ENCODE measurements around the gene STEAP1B.

DNA sequence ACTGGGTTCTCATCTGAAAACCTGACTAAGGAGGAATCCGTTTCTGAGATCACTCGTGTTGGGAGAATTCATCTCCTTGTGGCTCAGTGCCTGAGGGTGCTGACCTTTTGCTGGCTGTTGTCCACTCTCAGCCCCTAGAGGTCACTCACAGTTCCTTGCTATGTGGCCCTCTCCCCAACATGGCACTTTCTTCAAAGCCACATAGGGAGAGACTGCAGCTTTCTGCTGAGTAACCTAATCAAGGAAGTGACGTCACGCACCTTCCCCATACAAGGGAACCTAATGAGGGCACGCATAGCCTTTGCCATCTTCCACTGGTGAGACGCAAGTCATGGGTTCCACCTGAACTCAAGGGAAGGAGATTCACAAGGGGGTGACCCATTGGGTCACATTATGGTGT lies 23.2 kb downstream of the STEAP1B start:
- TF ChIP-seq, protein P1, sequence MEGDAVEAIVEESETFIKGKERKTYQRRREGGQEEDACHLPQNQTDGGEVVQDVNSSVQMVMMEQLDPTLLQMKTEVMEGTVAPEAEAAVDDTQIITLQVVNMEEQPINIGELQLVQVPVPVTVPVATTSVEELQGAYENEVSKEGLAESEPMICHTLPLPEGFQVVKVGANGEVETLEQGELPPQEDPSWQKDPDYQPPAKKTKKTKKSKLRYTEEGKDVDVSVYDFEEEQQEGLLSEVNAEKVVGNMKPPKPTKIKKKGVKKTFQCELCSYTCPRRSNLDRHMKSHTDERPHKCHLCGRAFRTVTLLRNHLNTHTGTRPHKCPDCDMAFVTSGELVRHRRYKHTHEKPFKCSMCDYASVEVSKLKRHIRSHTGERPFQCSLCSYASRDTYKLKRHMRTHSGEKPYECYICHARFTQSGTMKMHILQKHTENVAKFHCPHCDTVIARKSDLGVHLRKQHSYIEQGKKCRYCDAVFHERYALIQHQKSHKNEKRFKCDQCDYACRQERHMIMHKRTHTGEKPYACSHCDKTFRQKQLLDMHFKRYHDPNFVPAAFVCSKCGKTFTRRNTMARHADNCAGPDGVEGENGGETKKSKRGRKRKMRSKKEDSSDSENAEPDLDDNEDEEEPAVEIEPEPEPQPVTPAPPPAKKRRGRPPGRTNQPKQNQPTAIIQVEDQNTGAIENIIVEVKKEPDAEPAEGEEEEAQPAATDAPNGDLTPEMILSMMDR (IDR thresholded peaks at IDR 0.05; ENCODE audit: low read depth, low read length) = no peak
- TF ChIP-seq POLR2A (IDR thresholded peaks at IDR 0.05; ENCODE audit: extremely low read depth, insufficient read length) = no peak
- TF ChIP-seq, protein P2, sequence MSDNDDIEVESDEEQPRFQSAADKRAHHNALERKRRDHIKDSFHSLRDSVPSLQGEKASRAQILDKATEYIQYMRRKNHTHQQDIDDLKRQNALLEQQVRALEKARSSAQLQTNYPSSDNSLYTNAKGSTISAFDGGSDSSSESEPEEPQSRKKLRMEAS (IDR thresholded peaks at IDR 0.05; ENCODE audit: low read depth, low read length) = no peak
- no peak for TF ChIP-seq MYC (IDR thresholded peaks at IDR 0.05; ENCODE audit: low read depth, low read length)
